GM19035 (cell line): ENCODE results near the gene THY1.
"Not testable (repeated sequence)": the region's sequence is repeated elsewhere in the genome, so short reads cannot be mapped to it uniquely, and the experiment has no call there.

ENCODE experiments used
- ATAC-seq: cut with Tn5 transposase; IDR thresholded peaks from one replicate; pipeline ENCODE4 v1.9.1; 2021; ENCODE audit not compliant: unreplicated experiment

THY1 gene

DNA sequence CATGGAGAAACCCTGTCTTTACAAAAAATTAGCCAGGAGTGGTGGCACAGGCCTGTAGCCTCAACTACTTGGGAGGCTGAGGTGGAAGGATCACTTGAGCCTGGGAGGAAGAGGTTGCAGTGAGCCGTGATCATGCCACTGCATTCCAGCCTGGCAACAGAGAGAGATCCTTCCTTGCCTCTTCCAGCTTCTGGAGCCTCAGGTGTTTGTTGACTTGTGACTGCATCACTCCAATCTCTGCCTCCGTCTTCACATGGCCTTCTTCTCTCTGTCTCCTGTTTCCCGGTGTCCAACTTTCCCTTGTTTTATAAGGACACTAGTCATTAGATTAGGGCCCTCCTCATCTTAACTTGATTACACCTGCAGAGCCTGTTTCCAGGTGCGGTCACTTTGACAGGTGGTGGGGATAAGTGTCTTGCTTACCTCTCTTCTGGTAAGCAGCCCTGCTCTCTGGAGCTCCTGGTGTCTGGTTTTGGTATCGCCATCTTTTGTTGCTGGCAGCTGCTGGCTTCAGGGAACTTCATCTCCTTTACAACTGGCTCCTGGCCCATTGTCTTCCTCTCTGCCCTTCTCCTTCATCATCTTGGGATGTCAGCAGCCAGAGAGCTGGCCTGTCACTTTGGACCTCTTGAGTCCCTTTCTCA, 33.2 kb downstream of the THY1 start:
- no peak for ATAC-seq

DNA sequence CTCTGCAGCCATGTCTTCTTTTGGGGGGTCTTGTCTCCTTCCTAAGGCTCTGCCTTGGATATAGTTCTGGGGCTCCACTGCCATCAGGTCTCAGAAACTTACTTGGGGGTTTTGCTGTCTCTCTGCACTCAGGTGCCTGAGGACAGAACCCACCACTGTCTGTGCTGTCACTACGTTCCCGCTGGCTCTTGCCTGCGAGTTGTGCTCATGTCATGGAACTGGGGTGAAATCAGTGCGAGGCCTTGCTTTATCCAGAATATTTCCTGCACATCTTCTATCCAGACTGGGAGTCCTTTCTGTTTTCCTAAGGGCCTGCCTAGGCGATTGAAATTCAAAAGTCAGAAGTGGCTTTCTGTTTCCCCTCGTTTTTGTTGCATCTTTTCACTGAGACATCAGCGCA, 34.9 kb downstream of the THY1 start:
- ATAC-seq: no peak

DNA sequence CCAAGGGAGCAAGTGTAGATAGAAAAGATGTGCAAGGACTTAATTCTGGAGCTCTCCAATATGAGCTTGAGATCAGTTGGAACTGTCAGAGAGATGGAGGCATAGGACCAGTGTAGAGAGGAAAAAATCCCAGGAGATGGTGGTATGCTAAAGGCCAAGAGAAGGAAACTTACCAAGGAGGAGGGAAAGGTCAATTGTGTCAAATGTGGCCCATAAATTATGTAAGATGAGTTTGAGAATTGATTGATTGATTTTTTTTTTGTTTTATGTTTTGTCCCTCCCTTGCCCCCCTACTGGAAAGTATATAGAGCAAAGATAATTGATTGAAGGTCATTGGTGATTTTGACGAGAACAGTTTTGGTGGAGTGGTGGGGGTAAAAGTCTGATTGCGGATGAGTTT, 38.6 kb downstream of the THY1 start:
- ATAC-seq: no peak

DNA sequence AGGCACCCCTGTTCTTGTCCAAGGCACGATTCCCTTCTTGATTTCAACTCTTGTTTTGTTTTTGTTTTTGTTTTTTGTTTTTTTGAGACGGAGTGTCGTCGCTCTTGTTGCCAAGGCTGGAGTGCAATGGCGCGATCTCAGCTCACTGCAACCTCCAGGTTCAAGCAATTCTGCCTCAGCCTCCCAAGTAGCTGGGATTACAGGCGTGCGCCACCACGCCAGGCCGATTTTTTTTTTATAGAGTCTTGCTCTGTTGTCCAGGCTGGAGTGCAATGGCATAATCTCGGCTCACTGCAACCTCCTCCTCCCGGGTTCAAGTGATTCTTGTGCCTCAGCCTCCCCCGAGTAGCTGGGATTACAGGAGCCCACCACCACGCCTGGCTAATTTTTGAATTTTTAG, 40.5 kb downstream of the THY1 start:
- ATAC-seq: not testable (repeated sequence)

DNA sequence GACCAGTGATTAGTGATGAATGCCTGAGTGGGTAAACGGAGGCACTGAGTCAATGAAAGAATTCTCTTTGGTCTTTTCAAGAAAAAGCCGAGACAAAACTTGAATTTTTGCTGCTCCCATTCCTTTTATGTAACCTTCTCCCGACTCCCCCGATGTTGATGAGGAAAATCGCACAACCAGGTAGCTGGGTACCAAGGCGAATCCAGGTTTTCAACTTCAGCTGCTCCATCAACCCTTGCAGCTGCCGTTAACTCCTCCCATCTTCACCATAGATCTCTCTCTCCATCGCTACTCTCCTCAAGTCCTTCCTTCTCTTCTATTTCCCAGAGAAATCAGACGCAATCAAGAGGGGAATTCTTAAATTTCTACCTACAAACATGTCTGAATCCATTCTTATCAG, 40.9 kb downstream of the THY1 start:
- no peak for ATAC-seq

DNA sequence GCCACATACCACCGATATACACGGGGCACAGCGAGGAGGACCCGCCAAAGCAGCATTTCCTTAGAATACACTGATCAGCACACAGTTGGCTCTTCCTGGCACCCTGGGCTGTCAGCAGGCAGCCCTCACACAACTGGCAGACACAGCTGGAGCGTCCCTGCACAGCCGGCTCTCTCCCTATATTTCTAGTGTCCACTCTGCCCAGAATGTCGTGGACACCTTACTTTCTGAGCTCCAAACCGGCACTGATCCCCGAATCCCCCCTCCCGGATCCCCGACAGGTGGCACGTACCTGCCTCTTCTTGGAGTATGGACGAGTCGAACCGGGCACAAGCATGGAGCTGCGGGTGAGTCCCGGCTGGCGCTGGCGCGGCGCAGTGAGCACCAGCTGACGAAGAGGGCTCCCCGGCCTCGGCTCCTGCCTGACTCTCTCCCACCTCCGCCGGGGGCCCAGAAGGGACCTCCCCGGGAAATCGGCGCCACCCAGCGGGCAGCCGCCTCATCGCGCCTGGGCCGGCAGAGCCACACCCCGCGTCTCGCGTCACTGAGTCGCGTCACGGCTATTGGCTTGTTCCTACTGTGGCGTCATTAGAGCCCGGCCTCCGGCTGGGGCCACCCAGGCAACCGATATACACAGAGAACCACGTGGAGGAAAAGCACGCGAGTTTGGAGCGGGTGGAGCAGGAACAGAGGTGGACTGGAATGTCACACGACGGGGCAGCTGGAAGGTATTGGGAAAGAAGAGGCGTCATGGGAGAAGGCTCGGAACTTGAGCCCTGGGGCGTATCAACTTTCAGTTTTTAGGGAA, 41.6 kb downstream of the THY1 start, which contains the start of gene USP2:
Gene USP2 (minus strand): TSS at position 510 of the 808 bp plus-strand sequence. CDS start 8,210 bp downstream, outside the sequence.
- ATAC-seq: peak; percentile 100

DNA sequence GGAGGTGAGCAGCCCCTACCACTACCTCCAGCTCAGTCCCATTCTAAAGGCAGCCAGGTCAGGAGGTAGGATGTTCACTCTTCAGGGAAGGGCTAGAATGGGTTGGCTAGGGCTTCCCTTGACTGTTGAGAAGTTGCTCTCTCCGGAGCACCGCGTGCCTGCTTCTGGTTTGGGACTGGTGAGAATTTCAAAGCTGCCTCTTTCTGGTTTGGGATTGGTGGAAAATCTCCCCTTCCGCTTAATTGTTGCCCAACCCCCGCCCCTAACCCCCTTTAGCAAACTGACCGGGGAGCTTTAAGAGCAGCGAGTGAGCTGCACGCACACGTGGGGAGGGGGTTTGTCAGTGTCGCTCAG, 42.2 kb downstream of the THY1 start:
- no peak for ATAC-seq

DNA sequence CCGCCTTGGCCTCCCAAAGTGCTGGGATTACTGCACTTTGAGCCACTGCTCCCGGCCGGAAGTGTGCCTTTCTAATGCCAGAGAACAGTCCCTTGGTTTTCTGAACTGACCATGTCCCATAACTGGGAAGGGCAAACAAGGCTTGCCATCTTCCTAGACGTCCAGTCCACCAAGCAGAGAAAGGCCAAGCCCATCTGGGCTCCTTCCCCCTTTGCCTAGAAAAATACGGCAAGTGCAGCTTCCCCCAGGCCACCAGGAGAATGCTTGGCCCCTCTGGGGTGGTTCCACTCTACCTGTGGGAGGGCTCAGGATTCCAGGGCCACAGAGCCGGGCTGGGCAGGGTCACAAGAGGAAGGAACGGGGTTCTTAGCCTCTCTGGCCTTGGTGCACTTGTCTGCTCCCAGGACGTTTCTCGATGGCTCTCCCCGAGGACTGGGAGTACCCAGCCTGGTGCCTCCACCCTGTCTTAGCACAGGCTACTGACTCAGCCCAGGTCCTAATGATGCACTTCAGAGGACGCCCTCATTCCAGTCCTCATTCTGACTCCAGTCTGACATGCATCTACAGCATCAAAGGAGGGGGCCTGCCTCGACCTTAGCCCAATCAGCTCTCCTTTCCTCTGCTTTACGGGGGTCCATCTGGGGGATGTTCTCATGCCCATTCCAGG, 42.7 kb downstream of the THY1 start:
- ATAC-seq: no peak

DNA sequence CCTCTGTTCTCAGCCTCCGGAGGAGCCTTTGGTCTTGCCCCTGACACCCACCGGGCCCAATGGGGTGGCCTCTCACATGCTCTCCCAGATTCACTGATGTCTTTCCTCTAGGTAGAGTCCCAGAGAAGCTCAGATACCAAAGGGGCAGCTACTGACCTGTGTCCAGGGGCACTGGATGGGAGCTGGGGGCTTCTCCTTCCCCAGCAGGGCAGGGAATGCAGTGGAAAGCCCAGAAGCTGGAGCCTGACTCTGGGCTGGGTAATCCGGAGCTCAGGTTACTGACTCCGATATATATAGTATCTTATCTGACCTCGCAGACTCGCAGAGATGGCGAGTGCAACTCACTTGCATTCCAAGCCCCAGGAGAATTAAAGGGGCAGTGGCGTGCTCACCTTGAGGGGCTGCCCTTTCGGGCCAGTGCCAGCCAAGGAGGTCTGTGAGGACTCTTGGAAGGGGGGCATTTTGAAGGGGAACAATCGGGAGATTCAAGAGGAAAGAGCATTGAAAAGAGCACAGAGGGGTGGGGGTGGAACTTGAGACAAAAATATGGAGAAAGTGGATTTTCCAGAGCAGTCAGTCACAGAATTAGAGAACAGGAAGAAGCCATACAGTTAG, 44.0 kb downstream of the THY1 start:
- ATAC-seq: no peak

DNA sequence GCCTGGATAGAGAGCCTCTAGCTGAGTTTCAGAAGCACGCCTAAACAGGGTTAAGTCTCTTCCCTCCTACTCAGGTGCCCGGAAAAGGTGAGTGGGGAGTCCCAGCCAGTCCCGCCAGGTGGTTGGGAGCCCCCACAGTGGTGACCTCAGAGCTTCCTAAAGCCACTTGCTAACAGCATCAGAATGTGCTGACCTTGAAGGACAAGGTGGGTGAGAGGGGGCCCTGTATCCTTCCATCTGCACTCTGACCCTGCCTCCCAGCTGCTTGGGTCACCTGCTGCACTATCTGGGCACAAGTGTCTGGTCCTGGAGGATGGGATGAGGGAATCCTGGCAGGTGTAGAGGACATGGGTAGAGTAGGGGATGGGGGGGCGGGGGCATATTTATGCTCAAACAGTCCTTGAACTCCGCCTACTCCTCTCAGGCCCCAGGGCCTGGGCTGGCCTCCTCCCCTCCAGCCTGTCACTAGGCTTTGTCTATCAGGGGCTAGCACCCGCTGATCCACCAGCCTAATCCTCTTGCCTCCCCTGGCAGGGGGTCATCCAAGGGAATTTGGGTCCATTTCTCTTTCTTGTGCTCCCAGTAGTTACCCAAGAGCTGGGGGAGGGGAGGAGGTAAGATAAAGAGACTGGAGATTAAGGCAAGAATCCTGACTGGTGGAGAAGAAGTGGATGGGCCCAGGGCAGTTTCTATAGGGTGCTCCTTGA, 44.9 kb downstream of the THY1 start:
- no peak for ATAC-seq

DNA sequence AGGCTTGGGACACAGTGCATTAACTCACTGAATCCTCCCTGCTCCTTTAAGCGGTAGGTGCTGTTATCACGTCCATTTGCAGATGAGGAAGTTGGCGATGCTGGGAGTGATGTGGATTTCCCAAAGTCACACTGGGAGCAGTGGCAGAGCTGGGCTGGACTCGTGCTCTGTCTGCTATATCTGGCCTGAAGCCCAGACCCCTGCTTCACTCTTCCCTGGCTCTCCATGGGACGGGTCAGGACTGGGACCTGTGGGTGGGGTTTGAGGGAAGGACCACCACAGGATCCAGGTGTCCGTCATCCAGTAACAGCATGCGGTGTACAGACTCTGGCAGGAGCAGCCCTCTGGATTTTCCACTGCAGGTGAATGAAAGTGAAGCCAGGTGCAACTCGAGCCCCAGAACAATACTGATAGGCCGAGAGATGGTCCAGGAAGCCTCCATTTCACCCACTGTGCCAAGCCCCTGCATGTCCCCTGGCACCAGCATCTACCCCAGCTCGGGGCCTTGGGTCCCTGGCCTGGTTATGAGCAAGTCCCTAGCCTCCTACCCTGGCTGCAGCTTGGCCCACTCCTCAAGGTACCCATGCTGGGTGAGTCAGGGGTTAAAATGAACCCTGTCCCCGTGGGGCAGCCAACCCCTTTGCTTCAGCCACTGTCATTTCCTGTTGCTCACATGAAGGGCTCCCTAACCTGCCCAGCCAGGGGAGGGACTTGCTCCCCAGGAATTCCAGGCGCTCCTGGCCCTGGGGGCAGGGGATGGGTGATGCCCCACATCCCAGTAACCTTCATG, 45.7 kb downstream of the THY1 start:
- no peak for ATAC-seq

DNA sequence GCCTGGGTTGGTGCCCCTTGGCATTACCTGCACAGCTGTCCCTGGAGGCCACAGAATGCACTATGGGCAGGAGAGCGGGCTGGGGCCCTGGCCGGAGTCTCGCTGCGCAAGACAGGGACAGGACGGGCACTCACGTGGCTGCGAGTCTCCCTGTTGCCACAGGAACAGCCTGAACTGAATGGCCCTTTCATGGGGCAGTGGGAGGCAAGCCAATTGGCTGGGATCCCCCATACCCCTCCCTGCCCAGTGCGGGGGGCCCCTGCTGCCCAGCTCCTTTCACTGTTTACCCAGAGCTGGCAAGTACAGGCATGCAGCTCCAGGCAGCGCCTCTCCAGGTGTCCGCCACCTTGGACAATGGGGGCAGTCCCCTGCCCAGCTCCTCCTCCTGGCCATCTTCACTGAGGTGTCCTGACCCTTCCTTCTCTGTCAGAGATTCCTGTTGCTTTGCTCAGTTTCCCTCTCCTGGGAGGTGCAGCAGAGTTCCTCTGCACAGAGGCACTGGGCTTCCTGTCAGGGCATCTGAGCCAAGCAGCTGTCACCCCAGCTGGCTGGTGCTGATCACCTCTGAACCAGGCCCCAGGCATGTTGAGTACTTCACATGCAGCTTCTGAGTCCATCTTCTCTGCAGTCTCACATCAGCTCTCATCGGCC, 46.6 kb downstream of the THY1 start:
- no peak for ATAC-seq

DNA sequence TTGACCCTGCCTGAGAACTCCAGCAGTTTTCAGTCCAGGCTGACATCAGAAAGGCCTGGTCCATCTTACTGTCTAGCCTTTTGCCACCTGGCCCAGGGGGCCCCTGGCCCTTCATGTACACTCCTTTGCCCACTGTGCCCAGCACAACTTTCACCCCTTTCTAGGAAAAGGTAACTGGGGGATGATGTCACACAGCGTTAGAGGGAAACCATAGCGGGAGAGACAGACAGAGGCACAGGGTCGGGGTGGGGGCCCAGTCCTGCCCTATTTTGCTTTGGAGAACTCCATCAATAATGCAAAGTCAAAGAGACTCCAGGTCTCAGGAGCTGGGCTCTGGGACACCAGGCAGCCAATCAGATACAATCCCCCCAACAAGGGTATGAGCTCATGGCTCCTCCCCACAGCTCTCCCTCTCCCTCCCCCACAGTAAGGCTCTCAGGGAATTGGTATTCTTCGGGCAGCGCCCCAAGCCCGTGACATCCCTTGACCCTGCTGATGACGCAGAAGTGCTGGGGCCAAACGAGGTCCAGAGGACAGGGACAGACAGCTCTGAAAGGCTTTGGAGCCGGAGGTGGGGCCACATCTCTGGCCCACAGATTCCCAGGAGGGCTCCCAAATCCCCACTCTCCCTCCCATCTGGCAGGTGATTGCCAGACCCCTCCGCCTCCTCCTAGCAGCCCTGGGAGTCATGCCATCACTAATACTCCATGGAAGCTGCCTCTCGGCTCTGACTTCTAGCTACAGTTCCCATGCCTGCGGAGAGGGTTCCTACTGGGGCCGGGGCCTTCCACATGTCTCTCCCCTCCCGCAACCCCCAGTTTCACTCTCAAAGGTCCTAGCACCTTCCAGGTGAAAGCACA, 47.4 kb downstream of the THY1 start:
- no peak for ATAC-seq

DNA sequence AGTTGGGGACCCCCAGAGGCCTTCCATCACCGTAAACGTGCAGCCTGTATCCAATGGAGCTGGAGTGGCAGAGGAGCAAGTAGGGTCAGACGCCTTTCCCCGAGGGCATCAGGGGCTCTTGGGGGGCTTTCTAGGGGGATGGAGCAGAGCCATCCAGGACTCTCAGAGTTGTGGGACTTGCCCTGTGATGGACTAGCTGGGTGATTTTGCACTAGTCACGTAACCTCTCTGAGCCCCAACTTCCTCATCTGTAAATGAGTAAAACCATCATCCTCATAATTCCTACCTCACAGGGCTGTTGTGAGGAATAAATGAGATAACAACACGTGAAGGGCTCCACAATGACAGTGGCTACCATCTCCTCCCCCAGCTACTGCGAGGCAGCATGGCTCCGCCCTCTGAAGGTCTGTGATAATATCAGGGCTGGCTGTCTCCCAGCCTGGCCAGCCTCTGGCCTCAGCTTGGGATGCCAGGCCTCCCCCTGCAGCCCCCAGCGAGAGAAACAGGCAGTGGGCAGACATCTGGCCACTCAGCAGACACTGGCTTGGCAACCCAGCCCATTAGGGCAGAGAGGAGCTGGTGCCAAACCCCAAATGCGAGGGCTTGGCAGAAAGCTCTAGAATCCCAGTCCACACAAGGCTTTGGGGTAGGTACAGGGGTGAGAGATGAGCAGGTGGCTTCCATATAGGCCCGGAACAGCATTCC, 48.2 kb downstream of the THY1 start:
- ATAC-seq: no peak

DNA sequence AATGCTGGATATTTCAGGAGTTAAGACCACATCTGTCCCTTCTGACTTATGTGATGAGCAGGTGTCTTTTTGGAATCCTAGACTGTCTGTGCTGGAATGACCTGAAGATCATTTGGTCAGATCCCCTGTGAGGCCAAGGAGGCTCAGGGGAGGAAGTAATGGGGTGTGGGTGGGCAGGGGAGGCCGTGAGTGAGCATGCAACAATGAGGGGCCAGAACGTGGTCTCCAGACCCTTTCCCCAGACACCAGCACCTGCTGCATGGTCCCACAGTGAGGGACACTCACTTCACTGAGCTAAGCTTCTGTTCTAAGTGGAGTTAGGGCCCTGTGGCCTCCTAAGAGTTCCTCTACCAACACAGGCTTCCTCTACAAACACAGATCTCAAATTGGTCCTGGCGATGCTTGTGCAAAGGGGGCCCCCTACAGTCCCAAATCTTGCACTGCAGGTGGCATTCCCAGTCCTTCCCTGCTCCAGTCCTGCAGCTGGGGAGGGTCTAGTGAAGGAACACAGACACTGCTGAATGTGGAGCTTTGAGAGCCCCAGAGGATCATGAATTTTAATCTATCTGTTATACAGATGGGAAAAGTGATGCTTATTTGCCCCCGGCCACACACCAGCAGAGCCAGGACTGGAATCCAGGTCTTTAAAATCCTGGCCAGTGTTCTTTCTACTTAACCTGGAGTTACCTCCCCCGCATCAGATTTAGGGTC, 48.9 kb downstream of the THY1 start:
- no peak for ATAC-seq

DNA sequence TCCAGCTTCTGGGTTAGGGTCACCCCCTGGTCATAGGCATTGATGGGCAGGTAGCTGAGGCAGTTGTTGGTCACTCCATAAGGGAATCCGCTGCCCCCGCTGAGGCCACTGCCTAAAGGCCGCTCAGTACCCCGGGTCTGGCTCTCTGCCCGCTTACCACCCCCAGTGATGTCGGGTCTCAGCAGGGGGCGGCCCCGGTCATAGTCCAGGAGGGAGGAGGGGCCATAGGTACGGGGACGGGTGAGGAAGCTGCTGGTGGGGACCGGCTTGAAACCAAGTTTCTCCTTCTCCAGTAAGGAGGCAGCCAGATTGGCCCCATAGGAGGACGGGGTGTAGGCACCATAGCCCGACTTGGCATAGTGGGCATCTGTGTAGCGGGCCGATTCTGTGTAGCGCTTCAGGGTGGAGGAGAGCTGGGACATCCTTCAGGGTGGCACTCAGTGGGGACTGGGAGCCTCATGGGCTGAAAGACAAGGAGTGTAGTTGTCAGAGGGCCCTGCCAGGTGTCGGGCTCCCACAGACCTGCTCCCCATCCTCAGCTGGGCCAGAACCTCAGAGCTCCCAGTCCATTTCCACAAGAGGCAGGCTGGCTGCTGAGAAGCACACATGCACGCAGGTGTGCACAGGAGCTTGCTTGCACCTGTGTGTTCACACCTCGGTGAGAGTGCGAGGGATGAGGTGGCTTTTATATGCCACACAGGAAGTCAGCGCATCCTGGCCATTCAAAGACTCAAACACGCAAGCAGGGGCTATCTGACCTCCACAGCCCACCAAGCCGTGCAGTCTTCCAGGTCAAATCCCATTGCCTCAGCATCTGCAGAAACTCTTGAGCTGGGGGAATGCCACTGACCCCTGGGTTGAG, 49.7 kb downstream of the THY1 start:
- ATAC-seq: no peak
